DMS 273 (cell line): Measurements from ENCODE around the gene EIF2B5.
A peak's percentile ranks its signal among the peaks of the same experiment; 100 is the strongest.
"Not testable (repeated sequence)": the region's sequence is repeated elsewhere in the genome, so short reads cannot be mapped to it uniquely, and the experiment has no call there.

Source experiments
- DNase-seq: peaks from one replicate; lab custom pipeline; 2025; ENCODE audit not compliant: unreplicated experiment; lab: John Stamatoyannopoulos, UW

EIF2B5 gene

DNA sequence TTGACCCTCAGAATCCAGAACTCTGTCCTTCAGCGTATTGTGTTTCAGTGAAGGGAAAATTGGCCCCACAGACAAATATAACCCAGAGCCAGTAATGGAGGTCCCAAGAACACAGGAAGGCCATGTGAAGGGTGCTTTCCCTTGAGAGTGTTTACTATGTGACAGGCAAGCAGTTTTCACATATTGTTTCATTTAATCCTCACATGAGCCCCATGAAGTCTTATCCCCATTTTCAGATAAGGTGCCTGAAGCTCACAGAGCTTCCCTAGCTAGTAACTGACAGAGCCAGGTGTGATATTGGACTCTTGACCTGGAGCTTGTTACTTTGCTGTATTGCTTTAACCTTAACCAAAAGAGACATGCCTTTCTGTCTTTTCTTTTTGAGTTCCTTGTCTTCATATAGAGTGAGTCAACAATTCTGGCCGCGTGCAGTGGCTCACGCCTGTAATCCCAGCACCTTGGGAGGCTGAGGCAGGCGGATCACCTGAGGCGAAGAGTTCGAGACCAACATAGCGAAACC, 10.7 kb downstream of the EIF2B5 start:
- DNase-seq: no peak

DNA sequence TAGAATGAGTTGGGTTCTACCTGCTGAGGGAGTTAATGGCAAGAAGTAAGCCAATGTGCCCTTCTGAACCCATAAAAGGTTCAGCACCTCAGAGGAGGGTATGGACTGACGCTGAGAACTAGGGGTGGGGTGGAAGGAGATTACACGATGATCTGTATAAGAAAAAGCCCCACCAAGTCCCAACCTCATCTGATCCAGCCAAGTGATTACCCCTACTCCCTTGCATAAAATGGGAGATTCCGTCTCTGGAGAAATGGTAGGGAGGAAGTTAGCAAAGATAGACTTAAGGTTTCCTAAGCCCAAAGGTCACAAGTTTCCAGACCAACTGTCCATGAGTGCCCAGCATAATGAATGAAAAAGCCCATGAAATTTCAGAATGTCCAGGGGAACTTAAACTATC, 12.9 kb downstream of the EIF2B5 start:
- no peak for DNase-seq

DNA sequence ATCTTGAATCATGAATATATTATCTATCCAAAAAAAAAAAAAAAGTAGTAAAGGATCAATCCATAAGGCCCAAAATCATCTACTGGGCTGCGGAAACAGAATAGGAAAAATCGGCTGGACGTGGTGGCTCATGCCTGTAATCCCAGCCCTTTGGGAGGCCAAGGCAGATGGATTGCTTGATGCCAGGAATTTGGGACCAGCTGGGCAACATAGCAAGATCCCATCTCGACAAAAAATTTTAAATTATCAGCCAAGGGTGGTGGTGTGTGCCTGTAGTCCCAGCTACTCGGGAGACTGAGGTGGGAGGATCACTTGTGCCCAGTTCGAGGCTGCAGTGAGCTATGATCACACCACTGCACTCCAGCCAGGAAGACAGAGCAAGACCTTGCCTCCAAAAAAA, 14.0 kb downstream of the EIF2B5 start:
- no peak for DNase-seq

GRCh38 chr3:184149770-184150169, 14.6 kb downstream of the EIF2B5 start:
- DNase-seq: peak; percentile 50

GRCh38 chr3:184154885-184155643, 19.9 kb downstream of the EIF2B5 start, which contains the start of gene DVL3:
DVL3 (plus strand) TSS chr3:184155377; CDS start chr3:184155636, 259 bp downstream.
- DNase-seq: peak; percentile 92

- peak; percentile 82 for DNase-seq
Measured at GRCh38 chr3:184155644-184156521, 20.7 kb downstream of the EIF2B5 start.

DNA sequence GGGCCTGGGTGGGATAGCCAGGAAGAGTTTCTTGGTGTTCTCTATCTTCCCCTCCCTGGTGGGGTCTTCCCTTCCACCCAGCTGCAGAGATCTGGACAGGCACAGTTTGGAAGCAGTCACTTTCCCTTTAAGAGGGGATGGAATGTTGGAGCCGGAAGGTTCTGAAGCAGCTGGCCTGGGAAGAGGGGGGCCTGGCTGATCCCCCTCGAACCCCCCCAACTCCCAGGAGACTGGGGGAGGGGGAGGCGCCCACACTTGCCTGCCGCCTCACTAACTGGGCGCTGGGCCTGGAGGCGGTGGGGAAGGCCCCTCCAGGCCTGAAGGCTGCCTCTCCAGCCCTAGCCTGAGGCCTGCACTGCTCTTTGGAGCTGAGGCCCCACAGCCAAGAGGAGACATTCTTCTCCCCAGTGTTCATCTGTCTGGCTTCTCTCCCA, 21.4 kb downstream of the EIF2B5 start:
- DNase-seq: peak; percentile 75

- DNase-seq: no peak
Measured at GRCh38 chr3:184157206-184157605, 22.0 kb downstream of the EIF2B5 start.

DNA sequence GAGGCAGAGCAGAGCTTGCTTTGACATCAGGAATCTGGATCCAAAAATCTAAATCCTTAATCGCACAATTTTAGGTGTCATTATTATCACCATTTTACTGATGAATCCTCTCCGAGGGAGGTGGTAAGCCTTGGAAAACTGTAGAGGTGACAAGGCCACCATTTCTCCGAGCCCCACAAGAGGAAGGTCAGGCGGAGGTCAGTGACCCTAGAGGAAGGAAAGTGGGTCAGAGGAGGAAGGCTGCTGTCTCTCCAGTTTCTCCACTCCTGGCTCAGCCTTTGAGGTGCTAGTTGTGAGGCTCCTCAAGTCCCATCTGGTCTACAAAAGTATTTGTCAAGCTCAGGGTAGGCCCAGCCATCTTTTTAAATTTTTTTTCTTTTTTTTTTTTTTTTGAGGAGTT, 23.2 kb downstream of the EIF2B5 start:
- DNase-seq: no peak

- no peak for DNase-seq
Measured at GRCh38 chr3:184160456-184160855, 25.3 kb downstream of the EIF2B5 start.

DNA sequence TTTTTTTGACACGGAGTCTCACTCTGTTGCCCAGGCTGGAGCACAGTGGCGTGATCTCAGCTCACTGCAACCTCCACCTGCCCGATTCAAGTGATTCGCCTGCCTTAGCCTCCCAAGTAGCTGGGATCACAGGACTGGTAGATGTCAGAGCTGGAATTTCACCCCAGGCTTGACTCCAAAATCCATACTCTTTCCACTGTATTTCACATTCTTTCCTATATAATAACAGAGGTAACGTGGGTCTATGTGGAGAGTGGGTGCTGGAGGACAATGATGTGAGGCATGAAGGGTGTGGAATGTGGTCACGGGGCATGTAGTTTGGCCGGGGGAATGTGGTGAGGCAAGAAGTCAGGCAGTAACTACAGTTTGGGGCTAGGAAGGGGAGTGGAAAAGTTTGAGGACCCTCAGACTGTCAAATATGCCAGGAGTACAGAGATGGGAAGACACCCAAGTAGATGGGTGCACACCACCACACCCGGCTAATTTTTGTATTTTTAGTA, 27.5 kb downstream of the EIF2B5 start:
- not testable (repeated sequence) for DNase-seq

DNA sequence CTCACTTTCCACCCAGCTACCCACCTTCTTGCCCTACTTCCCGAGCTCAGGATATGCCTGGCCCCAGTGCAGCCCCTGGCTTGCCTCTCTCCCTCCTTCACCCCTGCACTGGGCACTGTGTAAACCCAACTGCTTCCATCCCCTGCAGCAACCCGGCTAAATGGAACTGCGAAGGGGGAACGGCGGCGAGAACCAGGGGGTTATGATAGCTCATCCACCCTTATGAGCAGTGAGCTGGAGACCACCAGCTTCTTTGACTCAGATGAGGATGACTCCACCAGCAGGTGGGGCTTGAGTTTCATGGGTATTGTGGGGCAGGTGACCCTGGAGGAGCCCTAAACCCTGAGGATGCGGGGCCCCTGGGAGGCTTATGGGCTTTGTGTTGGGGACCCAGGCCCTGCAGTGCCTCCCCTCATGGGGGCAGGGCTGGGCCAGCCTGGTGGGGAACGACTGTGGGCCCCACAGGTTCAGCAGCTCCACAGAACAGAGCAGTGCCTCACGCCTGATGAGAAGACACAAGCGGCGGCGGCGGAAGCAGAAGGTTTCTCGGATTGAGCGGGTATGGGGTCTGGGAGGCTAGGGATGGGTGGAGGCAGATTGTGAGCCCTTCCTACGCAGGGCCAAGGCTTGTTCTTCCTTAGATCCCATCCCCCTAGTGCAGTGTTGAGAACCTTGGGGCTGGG, 29.6 kb downstream of the EIF2B5 start:
- DNase-seq: no peak

DNA sequence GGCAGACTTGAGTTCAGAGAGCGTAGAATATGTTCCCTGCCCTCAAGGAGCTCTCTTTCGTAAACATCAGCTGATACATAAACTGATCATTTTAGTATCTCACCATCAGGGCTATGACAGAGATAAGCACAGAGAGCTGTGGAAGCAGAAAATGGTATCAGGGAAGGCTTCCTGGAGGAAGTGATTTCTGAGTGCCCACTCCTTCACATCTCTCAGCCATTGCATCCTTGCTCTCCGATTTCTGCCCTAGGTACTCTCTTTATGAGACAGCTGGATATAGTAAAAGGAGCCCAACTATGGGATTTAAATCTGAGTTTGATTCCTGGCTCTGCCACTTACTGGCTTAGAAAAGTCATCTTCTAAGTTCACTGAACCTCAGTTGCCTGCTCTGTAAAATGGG, 30.4 kb downstream of the EIF2B5 start:
- no peak for DNase-seq

GRCh38 chr3:184166671-184167070, 31.5 kb downstream of the EIF2B5 start:
- DNase-seq: no peak

GRCh38 chr3:184167786-184168185, 32.6 kb downstream of the EIF2B5 start:
- DNase-seq: no peak

DNA sequence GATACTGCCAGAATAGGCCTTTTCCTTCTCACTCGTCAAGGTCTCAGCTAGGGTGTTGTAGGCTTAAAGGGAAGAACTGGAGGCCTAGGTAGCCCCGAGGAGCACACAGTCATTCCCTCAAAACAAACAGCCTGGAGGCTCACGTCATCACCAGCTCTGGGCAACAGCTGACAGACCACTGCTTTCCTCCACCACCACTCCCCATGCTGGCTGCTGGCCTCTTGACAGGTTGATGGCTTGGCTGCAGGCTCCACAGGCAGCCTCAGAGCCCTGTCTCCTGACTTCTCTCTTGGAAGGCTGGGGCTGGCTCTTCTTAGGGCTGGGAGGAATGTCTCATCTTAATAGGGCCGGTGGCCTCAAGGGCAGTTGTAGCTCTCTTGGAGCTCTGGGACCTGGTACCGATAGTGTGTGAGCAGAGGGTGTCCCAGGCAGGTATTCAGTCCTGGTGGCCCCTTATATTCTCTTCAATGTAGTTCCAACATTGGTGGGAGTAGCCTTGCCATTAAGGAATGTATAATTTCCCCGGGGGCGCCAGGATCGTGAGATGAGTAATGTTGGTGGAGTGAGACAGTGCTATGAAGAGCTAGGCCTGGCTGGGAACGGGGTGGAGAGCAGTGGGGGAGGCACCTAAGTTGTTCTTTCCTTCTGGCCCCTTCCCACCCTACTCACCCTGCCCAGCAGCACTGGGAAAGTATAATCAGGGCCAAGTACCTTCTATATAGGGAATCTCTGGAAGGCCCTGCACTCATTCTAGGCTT, 33.4 kb downstream of the EIF2B5 start:
- no peak for DNase-seq

DNA sequence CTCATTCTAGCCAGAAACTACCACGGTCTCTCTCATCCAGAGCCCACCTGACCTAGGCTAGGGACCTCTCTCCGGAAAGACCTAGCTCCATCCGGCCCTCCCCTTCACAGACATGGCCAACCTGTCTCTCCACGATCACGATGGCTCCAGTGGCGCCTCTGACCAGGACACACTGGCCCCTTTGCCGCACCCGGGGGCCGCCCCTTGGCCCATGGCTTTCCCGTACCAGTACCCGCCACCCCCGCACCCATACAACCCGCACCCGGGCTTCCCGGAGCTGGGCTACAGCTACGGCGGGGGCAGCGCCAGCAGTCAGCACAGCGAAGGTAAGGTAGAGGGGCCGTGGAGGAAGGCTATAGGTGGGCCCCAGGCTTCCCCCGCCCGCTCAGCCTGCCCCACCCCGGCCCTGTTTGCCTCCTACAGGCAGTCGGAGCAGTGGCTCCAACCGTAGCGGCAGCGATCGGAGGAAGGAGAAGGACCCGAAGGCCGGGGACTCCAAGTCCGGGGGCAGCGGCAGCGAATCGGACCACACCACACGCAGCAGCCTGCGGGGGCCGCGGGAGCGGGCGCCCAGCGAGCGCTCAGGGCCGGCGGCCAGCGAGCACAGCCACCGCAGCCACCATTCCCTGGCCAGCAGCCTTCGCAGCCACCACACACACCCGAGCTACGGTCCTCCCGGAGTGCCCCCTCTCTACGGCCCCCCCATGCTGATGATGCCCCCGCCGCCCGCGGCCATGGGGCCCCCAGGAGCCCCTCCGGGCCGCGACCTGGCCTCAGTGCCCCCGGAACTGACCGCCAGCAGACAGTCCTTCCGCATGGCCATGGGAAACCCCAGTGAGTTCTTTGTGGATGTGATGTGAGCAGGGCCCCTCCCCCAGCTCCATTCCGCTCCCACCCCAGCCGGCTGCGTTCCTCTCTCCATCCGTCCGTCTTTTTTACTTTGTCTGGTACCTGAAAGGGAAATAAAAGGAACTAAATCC, 35.0 kb downstream of the EIF2B5 start:
- DNase-seq: no peak

- DNase-seq: no peak
Measured at GRCh38 chr3:184171562-184171961, 36.4 kb downstream of the EIF2B5 start.

DNA sequence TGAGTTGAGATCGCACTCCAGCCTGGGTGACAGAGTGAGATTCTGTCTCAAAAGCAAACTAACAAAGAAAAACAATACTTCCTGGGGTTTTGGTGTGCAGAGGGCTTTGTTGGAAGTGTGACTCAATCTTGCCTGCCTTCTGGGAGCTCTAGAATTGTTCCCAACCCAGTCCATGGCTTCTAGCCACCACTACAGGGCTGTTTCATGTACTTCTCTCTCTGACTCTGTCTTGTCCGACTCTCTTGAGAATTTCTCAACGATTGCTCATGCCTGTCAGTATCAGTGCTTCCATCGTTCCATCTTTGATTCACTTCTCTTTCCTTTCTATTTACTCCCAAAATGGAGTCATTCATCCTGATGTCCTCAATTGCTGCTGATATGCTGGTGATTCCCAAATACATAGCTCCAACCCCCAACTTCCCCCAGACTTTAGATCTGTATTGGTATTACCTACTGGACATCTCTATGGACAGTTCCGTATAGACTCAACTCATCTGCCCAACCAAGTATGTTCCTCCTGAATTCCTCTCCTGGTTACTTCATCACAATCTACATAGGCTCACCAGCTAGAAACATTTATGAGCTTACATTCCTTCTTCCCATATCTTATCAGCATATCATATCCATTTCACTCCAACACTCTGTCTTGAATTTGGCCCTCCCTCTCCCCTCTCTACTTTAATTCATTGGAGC, 37.7 kb downstream of the EIF2B5 start:
- no peak for DNase-seq
